ENCODE data around the gene BDKRB2. TPM values are rescaled to one million over a fixed set of nuclear protein-coding genes. Genes with fewer than 3 reads are reported as not detected.

Gene BDKRB2
- total RNA-seq, 1 donor from 2014 or later, result not detected

DNA sequence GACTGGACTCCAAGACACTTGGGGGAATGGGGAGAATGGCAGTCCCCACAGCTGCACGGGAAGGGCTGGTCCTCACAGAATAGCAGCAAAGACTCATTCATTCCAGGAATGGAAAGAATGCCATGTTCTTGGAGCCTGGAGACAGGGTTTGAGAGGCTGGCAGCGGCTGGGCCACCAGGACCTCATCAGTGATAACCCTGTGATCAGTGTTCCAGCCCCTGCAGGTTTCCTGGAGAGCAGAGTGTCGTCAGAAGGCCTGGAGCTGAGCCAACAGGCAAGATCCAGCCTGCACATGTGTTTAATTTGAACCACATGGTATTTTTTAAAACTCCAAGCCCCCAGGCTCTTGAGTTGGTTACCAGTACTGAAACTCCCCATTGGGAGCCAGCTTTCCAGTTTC, 62.7 kb downstream of the BDKRB2 start:
- H3K9me3 Mint-ChIP-seq, result no peaks in the 10 kb centered on the region
- no peaks in the 10 kb centered on the region for H3K4me1 Mint-ChIP-seq
- H3K36me3 Mint-ChIP-seq (ENCODE audit: low read depth), result no peaks in the 10 kb centered on the region
- peaks cover 10% of the 10 kb centered on the region for H3K27me3 Mint-ChIP-seq
- H3K4me3 Mint-ChIP-seq, result no peak overlapping the region
- ChIA-PET CTCF (no interaction called here), POLR2A (no interaction called here)
- H3K27ac Mint-ChIP-seq, result no peak overlapping the region
- DNase-seq (no peak), ATAC-seq (ENCODE audit: low read depth) (no peak)
- intact Hi-C loops (cut with micrococcal nuclease), result no loop called here
- TF ChIP-seq, protein P1, sequence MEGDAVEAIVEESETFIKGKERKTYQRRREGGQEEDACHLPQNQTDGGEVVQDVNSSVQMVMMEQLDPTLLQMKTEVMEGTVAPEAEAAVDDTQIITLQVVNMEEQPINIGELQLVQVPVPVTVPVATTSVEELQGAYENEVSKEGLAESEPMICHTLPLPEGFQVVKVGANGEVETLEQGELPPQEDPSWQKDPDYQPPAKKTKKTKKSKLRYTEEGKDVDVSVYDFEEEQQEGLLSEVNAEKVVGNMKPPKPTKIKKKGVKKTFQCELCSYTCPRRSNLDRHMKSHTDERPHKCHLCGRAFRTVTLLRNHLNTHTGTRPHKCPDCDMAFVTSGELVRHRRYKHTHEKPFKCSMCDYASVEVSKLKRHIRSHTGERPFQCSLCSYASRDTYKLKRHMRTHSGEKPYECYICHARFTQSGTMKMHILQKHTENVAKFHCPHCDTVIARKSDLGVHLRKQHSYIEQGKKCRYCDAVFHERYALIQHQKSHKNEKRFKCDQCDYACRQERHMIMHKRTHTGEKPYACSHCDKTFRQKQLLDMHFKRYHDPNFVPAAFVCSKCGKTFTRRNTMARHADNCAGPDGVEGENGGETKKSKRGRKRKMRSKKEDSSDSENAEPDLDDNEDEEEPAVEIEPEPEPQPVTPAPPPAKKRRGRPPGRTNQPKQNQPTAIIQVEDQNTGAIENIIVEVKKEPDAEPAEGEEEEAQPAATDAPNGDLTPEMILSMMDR (IDR thresholded peaks at IDR 0.05), result no peak

- intact Hi-C loops (cut with micrococcal nuclease), result no loop called here
- TF ChIP-seq, protein P1 (IDR thresholded peaks at IDR 0.05), result no peak
- no peak overlapping the region for H3K4me3 Mint-ChIP-seq
- ChIA-PET POLR2A (no interaction called here), CTCF (no interaction called here)
- H3K36me3 Mint-ChIP-seq (ENCODE audit: low read depth), result no peaks in the 10 kb centered on the region
- peaks cover 10% of the 10 kb centered on the region for H3K27me3 Mint-ChIP-seq
- ATAC-seq (ENCODE audit: low read depth) (no peak), DNase-seq (no peak)
- no peak overlapping the region for H3K27ac Mint-ChIP-seq
- H3K4me1 Mint-ChIP-seq, result no peaks in the 10 kb centered on the region
- H3K9me3 Mint-ChIP-seq, result no peaks in the 10 kb centered on the region
Observed at GRCh38 chr14:96267916-96268315, 63.3 kb downstream of the BDKRB2 start.

DNA sequence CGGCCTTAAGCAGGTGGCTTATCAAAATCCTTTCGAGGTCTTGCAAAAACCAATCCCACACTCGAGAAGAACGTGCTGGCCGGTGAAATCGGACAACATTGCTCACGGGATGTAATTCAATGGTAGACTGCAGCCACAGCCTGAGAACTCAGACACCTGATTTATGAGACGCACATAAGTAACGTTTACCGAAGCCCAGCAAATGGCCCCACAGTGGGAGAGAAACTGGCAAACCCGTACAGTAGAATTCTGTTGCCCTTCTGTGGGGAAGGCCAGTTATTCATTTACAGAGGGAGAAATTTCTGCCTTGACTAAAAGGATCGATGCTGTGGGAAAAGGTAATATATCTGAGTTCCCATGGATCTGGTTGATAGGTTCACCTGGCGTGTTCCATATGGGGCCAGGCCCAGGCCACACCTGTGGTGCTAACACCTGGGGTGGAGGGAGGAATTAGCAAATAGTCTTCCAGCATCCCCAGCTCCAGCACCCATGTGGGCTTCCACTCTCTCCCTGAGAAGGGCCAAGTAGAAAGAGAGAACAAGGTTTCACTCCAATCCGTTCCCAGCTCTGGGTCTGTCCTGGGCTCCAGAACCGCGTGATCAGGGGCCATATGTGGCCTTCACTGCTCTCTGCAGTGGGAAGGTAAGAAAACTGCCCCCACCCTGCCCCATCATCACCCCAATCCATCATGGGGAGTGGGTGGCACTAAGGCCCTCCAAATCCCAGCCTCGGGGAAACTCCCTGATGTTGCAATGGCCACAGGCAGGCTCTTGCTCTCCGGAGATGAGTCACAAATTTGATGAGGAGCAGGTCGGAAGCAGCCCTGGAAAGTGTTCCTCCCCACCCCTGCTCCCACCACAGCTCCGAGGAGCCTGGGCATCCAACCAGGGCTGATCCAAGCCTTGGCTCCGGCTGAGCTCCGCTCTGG, 64.1 kb downstream of the BDKRB2 start:
- no peak for DNase-seq
- H3K4me3 Mint-ChIP-seq, result no peak overlapping the region
- H3K4me1 Mint-ChIP-seq, result no peaks in the 10 kb centered on the region
- TF ChIP-seq, protein P1 (IDR thresholded peaks at IDR 0.05), result no peak
- no peaks in the 10 kb centered on the region for H3K36me3 Mint-ChIP-seq (ENCODE audit: low read depth)
- ATAC-seq (ENCODE audit: low read depth), result no peak
- H3K9me3 Mint-ChIP-seq, result no peaks in the 10 kb centered on the region
- peaks cover 10% of the 10 kb centered on the region for H3K27me3 Mint-ChIP-seq
- ChIA-PET CTCF (no interaction called here), POLR2A (no interaction called here)
- no peak overlapping the region for H3K27ac Mint-ChIP-seq
- intact Hi-C loops (cut with micrococcal nuclease), result no loop called here

- TF ChIP-seq, protein P1 (IDR thresholded peaks at IDR 0.05), result no peak
- H3K27ac Mint-ChIP-seq, result no peak overlapping the region
- no peaks in the 10 kb centered on the region for H3K4me1 Mint-ChIP-seq
- DNase-seq (no peak), ATAC-seq (ENCODE audit: low read depth) (no peak)
- H3K36me3 Mint-ChIP-seq (ENCODE audit: low read depth), result no peaks in the 10 kb centered on the region
- peaks cover 10% of the 10 kb centered on the region for H3K27me3 Mint-ChIP-seq
- CTCF ChIA-PET, result no interaction called here
- intact Hi-C loops (cut with micrococcal nuclease), result no loop called here
- POLR2A ChIA-PET, result no interaction called here
- H3K4me3 Mint-ChIP-seq, result no peak overlapping the region
- H3K9me3 Mint-ChIP-seq, result no peaks in the 10 kb centered on the region
Observed at GRCh38 chr14:96269359-96269710, 64.7 kb downstream of the BDKRB2 start.

DNA sequence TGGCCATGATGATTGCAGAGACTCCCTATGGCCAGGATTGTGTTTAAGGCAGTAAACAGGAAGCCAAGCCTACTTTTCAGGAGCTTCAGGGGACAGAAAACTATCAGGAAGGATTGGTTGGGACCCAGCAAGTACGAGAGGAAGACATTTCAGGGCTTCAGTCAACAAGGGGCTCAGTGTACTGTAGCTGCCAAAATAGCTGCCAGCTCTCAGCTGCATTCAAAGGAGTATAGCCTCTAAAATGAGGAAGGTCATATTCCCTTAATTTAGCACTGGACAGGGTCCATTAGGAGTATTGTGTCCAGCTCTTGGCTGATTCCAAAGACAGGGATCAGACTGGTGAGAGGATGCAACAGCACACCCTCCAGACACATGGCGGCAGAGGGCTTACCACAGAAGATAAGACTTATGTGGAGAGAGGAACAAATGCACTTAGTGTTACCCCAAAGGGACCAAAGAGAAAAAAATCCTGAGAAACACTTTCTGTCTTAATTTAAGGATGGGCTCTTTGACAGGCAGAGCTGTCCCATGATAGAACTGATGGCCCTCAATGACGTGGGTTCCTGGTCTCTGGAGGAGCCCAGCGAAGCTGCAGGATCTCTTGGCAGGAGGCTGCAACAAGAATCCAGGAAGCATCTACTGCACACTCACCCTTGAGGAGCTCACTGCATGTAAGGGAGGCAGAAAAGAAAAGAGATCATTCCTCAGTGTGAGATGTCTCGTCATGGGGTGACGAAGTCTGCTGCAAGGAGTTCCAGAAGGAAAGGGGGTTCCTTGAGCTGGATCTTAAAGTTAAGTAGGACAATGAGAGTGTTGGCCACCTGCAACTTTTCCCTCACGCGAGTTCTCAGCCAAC, 66.2 kb downstream of the BDKRB2 start:
- Mint-ChIP-seq H3K27me3 (peaks cover 8% of the 10 kb centered on the region), H3K36me3 (ENCODE audit: low read depth) (no peaks in the 10 kb centered on the region), H3K27ac (no peak overlapping the region), H3K4me3 (no peak overlapping the region), H3K9me3 (no peaks in the 10 kb centered on the region), H3K4me1 (peaks cover 2% of the 10 kb centered on the region)
- DNase-seq, result no peak
- TF ChIP-seq, protein P1 (IDR thresholded peaks at IDR 0.05), result no peak
- intact Hi-C loops (cut with micrococcal nuclease), result no loop called here
- ChIA-PET CTCF (no interaction called here), POLR2A (no interaction called here)
- ATAC-seq (ENCODE audit: low read depth), result no peak

Data from activated B cell treated with CpG ODN at 0.5 μM for 24 hours (primary cell).